ENCODE results near the gene ACMSD. TPM values are rescaled to one million over a fixed set of nuclear protein-coding genes. Genes with fewer than 3 reads are reported as not detected.

ACMSD gene
- total RNA-seq, 2 donors from 2014 or later: not detected

DNA sequence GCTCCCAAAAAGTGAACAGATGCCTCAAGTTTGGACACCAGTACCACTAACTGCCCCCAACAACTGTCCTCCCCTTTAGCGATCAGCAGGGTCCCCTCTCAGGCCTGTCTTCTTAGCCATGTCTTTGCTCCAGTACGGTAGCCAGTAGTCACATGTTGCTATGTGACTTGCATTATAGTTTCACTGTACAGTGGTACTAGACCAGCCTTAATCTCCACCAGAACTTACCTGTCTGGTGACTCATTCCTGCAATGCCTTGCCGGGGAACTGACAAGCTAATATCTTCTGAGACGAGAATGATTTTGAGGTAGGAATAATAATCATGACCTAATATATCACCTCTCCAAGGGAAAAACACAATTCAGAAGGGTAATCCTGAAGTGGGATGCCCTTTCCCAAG, 23.7 kb downstream of the ACMSD start:
- no peak for DNase-seq
- no peaks in the 10 kb centered on the region for H3K9me3 ChIP-seq
- H3K27ac ChIP-seq: no peak overlapping the region
- TF ChIP-seq CTCF (IDR thresholded peaks at IDR 0.05): no peak
- H3K4me1 ChIP-seq: no peaks in the 10 kb centered on the region
- intact Hi-C loops (cut with DNase I): no loop called here
- no peak overlapping the region for H3K4me3 ChIP-seq
- no peak overlapping the region for H3K9ac ChIP-seq (ENCODE audit: low read depth in 2 of 2, low read length in 2 of 2)
- no peaks in the 10 kb centered on the region for H3K36me3 ChIP-seq
- H3K27me3 ChIP-seq: no peaks in the 10 kb centered on the region

DNA sequence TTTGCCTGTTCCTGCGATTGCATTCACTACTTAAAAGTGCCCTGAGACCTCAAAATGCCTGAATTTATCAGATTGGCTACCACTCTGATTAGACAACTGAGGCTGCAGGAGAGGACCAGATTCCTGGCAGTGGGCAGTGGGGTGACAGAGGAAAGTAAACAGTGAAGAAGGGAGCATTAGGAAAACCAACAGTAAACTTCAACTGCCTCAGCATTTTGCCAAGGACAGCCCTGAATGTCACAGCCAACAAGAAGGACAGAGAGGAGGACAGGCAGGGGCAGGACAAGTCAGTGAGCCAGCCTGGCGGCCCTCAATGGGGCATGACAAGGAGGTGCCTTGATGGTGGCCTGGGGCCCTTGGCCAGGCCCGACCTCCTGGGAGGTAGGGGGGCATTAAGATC, 24.3 kb downstream of the ACMSD start:
- TF ChIP-seq CTCF (IDR thresholded peaks at IDR 0.05): no peak

DNA sequence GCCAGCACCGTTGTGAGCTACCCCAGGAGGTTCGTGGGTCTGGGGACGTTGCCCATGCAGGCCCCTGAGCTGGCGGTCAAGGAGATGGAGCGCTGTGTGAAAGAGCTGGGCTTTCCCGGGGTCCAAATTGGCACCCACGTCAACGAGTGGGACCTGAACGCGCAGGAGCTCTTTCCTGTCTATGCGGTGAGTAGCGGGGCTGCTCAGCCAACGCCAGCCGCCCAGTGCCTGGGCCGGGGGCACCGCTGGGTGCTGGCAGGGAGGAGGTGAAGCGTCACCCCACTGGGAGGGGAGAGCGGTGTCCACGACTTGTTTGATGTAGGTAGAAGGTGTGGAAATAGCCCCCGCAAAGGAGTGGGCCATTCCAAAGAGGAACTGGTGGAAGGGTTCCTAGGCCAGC, 25.0 kb downstream of the ACMSD start:
- no peak for TF ChIP-seq CTCF (IDR thresholded peaks at IDR 0.05)
- Histone ChIP-seq H3K4me1 (no peaks in the 10 kb centered on the region), H3K9ac (ENCODE audit: low read depth in 2 of 2, low read length in 2 of 2) (no peak overlapping the region), H3K36me3 (no peaks in the 10 kb centered on the region), H3K4me3 (no peak overlapping the region), H3K27me3 (no peaks in the 10 kb centered on the region), H3K27ac (no peak overlapping the region), H3K9me3 (no peaks in the 10 kb centered on the region)
- DNase-seq: no peak
- intact Hi-C loops (cut with DNase I): no loop called here

More for the DNA sequence above, 24.3 kb downstream of the ACMSD start:
- H3K4me1 ChIP-seq: no peaks in the 10 kb centered on the region
- no peaks in the 10 kb centered on the region for H3K36me3 ChIP-seq
- H3K9me3 ChIP-seq: no peaks in the 10 kb centered on the region
- H3K4me3 ChIP-seq: no peak overlapping the region
- H3K27me3 ChIP-seq: no peaks in the 10 kb centered on the region
- H3K9ac ChIP-seq (ENCODE audit: low read depth in 2 of 2, low read length in 2 of 2): no peak overlapping the region
- no peak overlapping the region for H3K27ac ChIP-seq
- no peak for DNase-seq
- intact Hi-C loops (cut with DNase I): no loop called here

GRCh38 chr2:134865067-134865787, 26.8 kb downstream of the ACMSD start:
- intact Hi-C loops (cut with DNase I): no loop called here
- no peak for TF ChIP-seq CTCF (IDR thresholded peaks at IDR 0.05)
- Histone ChIP-seq H3K4me3 (no peak overlapping the region), H3K36me3 (no peaks in the 10 kb centered on the region), H3K27me3 (no peaks in the 10 kb centered on the region), H3K9ac (ENCODE audit: low read depth in 2 of 2, low read length in 2 of 2) (no peak overlapping the region), H3K27ac (no peak overlapping the region), H3K4me1 (no peaks in the 10 kb centered on the region), H3K9me3 (no peaks in the 10 kb centered on the region)
- no peak for DNase-seq

DNA sequence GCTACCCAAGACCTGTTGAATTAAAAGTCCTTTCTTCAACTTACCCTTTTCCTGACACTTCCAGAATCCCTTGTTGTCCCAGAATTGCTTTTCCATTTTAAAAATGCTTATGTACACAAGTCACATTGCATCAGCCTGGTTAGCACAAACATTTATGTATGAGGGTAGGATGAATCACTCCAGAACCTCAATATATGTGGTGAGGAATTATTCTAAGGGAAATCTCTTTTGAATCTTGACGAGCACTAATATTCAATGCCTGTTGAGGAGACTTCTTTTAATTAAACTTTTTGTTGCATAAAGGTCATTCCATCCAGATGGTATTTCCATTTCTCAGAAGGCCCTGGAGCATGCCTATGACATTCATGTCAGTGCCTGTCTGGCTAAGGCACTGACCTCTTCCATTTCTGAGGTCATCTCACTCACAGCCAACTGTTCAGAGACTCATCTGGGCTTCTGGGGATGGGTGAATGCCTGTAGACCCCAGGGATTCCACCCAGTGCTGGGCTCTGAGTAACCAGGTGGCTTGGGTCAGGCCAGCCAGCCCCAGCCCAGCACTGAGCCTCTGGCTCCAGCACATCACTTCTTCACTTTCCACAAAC, 28.2 kb downstream of the ACMSD start:
- H3K9ac ChIP-seq (ENCODE audit: low read depth in 2 of 2, low read length in 2 of 2): no peak overlapping the region
- H3K4me1 ChIP-seq: no peaks in the 10 kb centered on the region
- H3K27ac ChIP-seq: no peak overlapping the region
- no peak for DNase-seq
- no peaks in the 10 kb centered on the region for H3K9me3 ChIP-seq
- intact Hi-C loops (cut with DNase I): no loop called here
- no peaks in the 10 kb centered on the region for H3K27me3 ChIP-seq
- H3K4me3 ChIP-seq: no peak overlapping the region
- no peaks in the 10 kb centered on the region for H3K36me3 ChIP-seq
- no peak for TF ChIP-seq CTCF (IDR thresholded peaks at IDR 0.05)
